CD4-positive, alpha-beta T cell treated with Interleukin-4 for 4 hours (primary cell): Measurements from ENCODE around the gene CBARP.

Experiments used
- DNase-seq: peaks from one replicate; pipeline ENCODE4 v3.0.0-alpha.2; 2020

Gene CBARP

GRCh38 chr19:1237754-1238368, at the start of gene CBARP:
Gene CBARP (minus strand): TSS chr19:1238005. CDS start chr19:1236100, 1,905 bp downstream.
- DNase-seq: no peak

- no peak for DNase-seq
Measured at GRCh38 chr19:1286487-1287353, 48.9 kb upstream of the CBARP start.

GRCh38 chr19:1285737-1286360, 48.0 kb upstream of the CBARP start, which contains the start of gene EFNA2:
Gene EFNA2 (plus strand): TSS chr19:1285873. CDS start chr19:1286169, 296 bp downstream.
- DNase-seq: no peak

GRCh38 chr19:1284979-1285736, 47.4 kb upstream of the CBARP start:
- DNase-seq: no peak

GRCh38 chr19:1284293-1284978, 46.6 kb upstream of the CBARP start:
- DNase-seq: no peak

GRCh38 chr19:1283917-1284292, 46.1 kb upstream of the CBARP start:
- no peak for DNase-seq

- DNase-seq: no peak
Measured at GRCh38 chr19:1283207-1283916, 45.6 kb upstream of the CBARP start.

GRCh38 chr19:1282588-1283206, 44.9 kb upstream of the CBARP start:
- DNase-seq: no peak

- DNase-seq: no peak
Measured at GRCh38 chr19:1281569-1282287, 43.9 kb upstream of the CBARP start.

- no peak for DNase-seq
Measured at GRCh38 chr19:1280636-1281568, 43.1 kb upstream of the CBARP start.

- peak; percentile 77 for DNase-seq
Measured at GRCh38 chr19:1279782-1280341, 42.1 kb upstream of the CBARP start.

GRCh38 chr19:1278713-1279660, 41.2 kb upstream of the CBARP start:
- no peak for DNase-seq

- DNase-seq: no peak
Measured at GRCh38 chr19:1278074-1278473, 40.3 kb upstream of the CBARP start.

GRCh38 chr19:1277061-1277460, 39.3 kb upstream of the CBARP start:
- no peak for DNase-seq

GRCh38 chr19:1276628-1277022, 38.8 kb upstream of the CBARP start:
- DNase-seq: no peak

GRCh38 chr19:1275976-1276627, 38.3 kb upstream of the CBARP start:
- no peak for DNase-seq

- DNase-seq: peak; percentile 96
Measured at GRCh38 chr19:1275260-1275975, 37.6 kb upstream of the CBARP start, which contains the start of gene FAM174C. Gene FAM174C (plus strand): TSS chr19:1275530. CDS start chr19:1275550, 20 bp downstream.
